IMR-90 (cell line): ENCODE data around the gene DDN. TPM values are rescaled to one million over a fixed set of nuclear protein-coding genes. Genes with fewer than 3 reads are reported as not detected.

Experiments
- ATAC-seq: fragments of 200-7000 bp; cut with Tn5 transposase; 2 replicates; pipeline ENCODE4 v1.9.1; 2020; ENCODE audit warnings: low read depth, mild to moderate bottlenecking, moderate library complexity
- BruUV-seq: library from RNA; stranded (reverse); fragments of 400-500 nt; replicated peaks from 2 replicates; lab custom pipeline; 2021; lab: Mats Ljungman, UMichigan
- CTCF ChIA-PET: fragments of 300-600 bp; formaldehyde crosslinking; extraction: SDS; loops from one replicate; lab custom pipeline; 2021; ENCODE audit warnings: antibody characterized with exemption; lab: Yijun Ruan, JAX
- POLR2A ChIA-PET: fragments of 300-600 bp; sonication (Branson Sonifier 250); formaldehyde crosslinking; loops from one replicate; lab custom pipeline; 2022; ENCODE audit warnings: antibody characterized with exemption; ENCODE audit not compliant: unreplicated experiment; lab: Charles Lee
- DNase-seq: peaks from one replicate; pipeline ENCODE4 v3.0.0; 2013
- H2AFZ ChIP-seq: replicated peaks from 2 replicates; pipeline ENCODE3; 2013; ENCODE audit warnings: low read length, mild to moderate bottlenecking; ENCODE audit not compliant: poor library complexity
- H2AK5ac ChIP-seq: 2 replicates; pipeline ENCODE4 v1.6.1; 2013; ENCODE audit warnings: low read depth, low read length, inconsistent platforms
- H2AK9ac ChIP-seq: replicated peaks from 2 replicates; pipeline ENCODE3; 2013; ENCODE audit warnings: mild to moderate bottlenecking, low read depth, low read length, moderate library complexity; ENCODE audit not compliant: poor library complexity
- H2BK120ac ChIP-seq: 2 replicates; pipeline ENCODE4 v1.6.1; 2013; ENCODE audit warnings: low read depth, low read length, inconsistent platforms
- H2BK15ac ChIP-seq: 3 replicates; pipeline ENCODE4 v1.6.1; 2013; ENCODE audit warnings: low read depth, low read length, inconsistent platforms
- H2BK20ac ChIP-seq: 2 replicates; pipeline ENCODE4 v1.6.1; 2013; ENCODE audit warnings: low read depth, mild to moderate bottlenecking, inconsistent platforms, low read length, moderate library complexity
- H2BK5ac ChIP-seq: 2 replicates; pipeline ENCODE4 v1.6.1; 2013; ENCODE audit warnings: mild to moderate bottlenecking, low read depth, low read length, inconsistent platforms; ENCODE audit not compliant: poor library complexity, severe bottlenecking
- H3K14ac ChIP-seq: replicated peaks from 2 replicates; pipeline ENCODE4 v1.6.1; 2013; ENCODE audit warnings: low read depth, low read length, inconsistent platforms
- H3K18ac ChIP-seq: 2 replicates; pipeline ENCODE4 v1.6.1; 2013; ENCODE audit warnings: low read depth, low read length, control low read depth
- H3K23ac ChIP-seq: 2 replicates; pipeline ENCODE4 v1.6.1; 2013; ENCODE audit warnings: low read depth, low read length, inconsistent platforms
- H3K27ac ChIP-seq: 2 replicates; pipeline ENCODE4 v1.5.1; 2013; ENCODE audit warnings: mild to moderate bottlenecking, control low read depth, low read length; ENCODE audit not compliant: insufficient read depth
- H3K27me3 ChIP-seq: 2 replicates; pipeline ENCODE4 v1.6.1; 2013; ENCODE audit warnings: low read length; ENCODE audit not compliant: control insufficient read depth, insufficient read depth
- H3K36me3 ChIP-seq: 2 replicates; pipeline ENCODE4 v1.6.1; 2013; ENCODE audit warnings: low read length, mixed read lengths; ENCODE audit not compliant: control insufficient read depth, insufficient read depth
- H3K4ac ChIP-seq: 2 replicates; pipeline ENCODE4 v1.6.1; 2013; ENCODE audit warnings: low read depth, low read length, inconsistent platforms
- H3K4me1 ChIP-seq: 2 replicates; pipeline ENCODE4 v1.6.1; 2013; ENCODE audit warnings: low read length, mixed read lengths; ENCODE audit not compliant: control insufficient read depth, insufficient read depth
- H3K4me2 ChIP-seq: 2 replicates; pipeline ENCODE4 v1.6.1; 2013; ENCODE audit warnings: low read depth, mild to moderate bottlenecking, control low read depth, low read length, moderate library complexity
- H3K4me3 ChIP-seq: 2 replicates; pipeline ENCODE4 v1.5.1; 2013; ENCODE audit warnings: low read depth, mild to moderate bottlenecking, control low read depth, low read length, moderate library complexity; ENCODE audit not compliant: insufficient read depth
- H3K56ac ChIP-seq: 2 replicates; pipeline ENCODE4 v1.6.1; 2013; ENCODE audit warnings: low read length, inconsistent platforms; ENCODE audit not compliant: insufficient read depth; ENCODE audit errors: extremely low read depth
- H3K79me1 ChIP-seq, 2 experiments: 2 replicates each; pipeline ENCODE4 v1.6.1; 2013; ENCODE audit warnings: low read length in 2 of 2, inconsistent platforms in 1 of 2, low read depth in 1 of 2
- H3K9ac ChIP-seq: 2 replicates; pipeline ENCODE4 v1.6.1; 2013; ENCODE audit warnings: low read depth, low read length, control low read depth
- H3K9me1 ChIP-seq: 2 replicates; pipeline ENCODE4 v1.6.1; 2013; ENCODE audit warnings: low read length, inconsistent platforms; ENCODE audit not compliant: insufficient read depth
- H3K9me3 ChIP-seq: 2 replicates; pipeline ENCODE4 v1.6.1; 2013; ENCODE audit warnings: low read length; ENCODE audit not compliant: control insufficient read depth, insufficient read depth
- H4K20me1 ChIP-seq: 2 replicates; pipeline ENCODE4 v1.6.1; 2013; ENCODE audit warnings: low read length, inconsistent platforms; ENCODE audit not compliant: insufficient read depth
- H4K5ac ChIP-seq: 2 replicates; pipeline ENCODE4 v1.6.1; 2013; ENCODE audit warnings: mild to moderate bottlenecking, low read depth, low read length, control low read depth
- H4K8ac ChIP-seq, 2 experiments: 2 replicates each; pipeline ENCODE4 v1.6.1; 2013; ENCODE audit warnings: low read depth in 2 of 2, low read length in 2 of 2, control low read depth in 1 of 2, inconsistent platforms in 1 of 2
- H4K91ac ChIP-seq: 2 replicates; pipeline ENCODE4 v1.6.1; 2013; ENCODE audit warnings: low read depth, low read length, inconsistent platforms; ENCODE audit not compliant: insufficient read depth
- FOS ChIP-seq: fragments of 150-350 bp; IDR thresholded peaks from 2 replicates; pipeline ENCODE4 v1.6.1; 2016; ENCODE audit warnings: low read depth, low read length
- RAD21 ChIP-seq: IDR thresholded peaks from 2 replicates; pipeline ENCODE4 v1.6.1; 2012; ENCODE audit warnings: low read length, improper control_type of control experiment
- WGBS, 2 experiments: methylation state at CpG; one replicate each; pipeline versions ENCODE4 v1.1.5 to v1.1.7; 2013; ENCODE audit warnings: missing lambda C conversion rate in 2 of 2; ENCODE audit not compliant: insufficient read length in 1 of 2; ENCODE audit errors: extremely low coverage in 2 of 2; 5-methylcytosine and 5-hydroxymethylcytosine counted together
- dilution Hi-C: fragments of 300-500 bp; cut with HindIII; formaldehyde crosslinking; loops from one replicate; pipeline ENCODE4 v1.14.3; 2018; ENCODE audit warnings: low sequenced_read_pairs; ENCODE audit not compliant: unreplicated experiment
- in situ Hi-C: fragments of 300-500 bp; cut with MboI; formaldehyde crosslinking; loops from 3 replicates; pipeline ENCODE4 v1.14.3; 2019; ENCODE audit warnings: low sequenced_read_pairs, inconsistent platforms, mixed read lengths
- intact Hi-C: fragments of 100-400 bp; cut with micrococcal nuclease; formaldehyde crosslinking; loops from 2 replicates; pipeline ENCODE4 v1.10.0; 2022
- polyA plus RNA-seq, 3 experiments: library from polyadenylated mRNA; depleted of rRNA; stranded (reverse); fragments of >200 nt; gene quantifications; 2 replicates each; pipeline ENCODE4 v1.2.3, GENCODE V29; 2012; ENCODE audit warnings: low replicate concordance in 1 of 3
- total RNA-seq: library from RNA; depleted of rRNA; stranded (reverse); fragments of >200 nt; gene quantifications from 2 replicates; pipeline ENCODE4 v1.2.3, GENCODE V29; 2012

Gene DDN
- total and polyA plus RNA-seq, 2 of the 4 experiments (the other 2 are of a cell fraction): 0.18 to 0.21 TPM

DNA sequence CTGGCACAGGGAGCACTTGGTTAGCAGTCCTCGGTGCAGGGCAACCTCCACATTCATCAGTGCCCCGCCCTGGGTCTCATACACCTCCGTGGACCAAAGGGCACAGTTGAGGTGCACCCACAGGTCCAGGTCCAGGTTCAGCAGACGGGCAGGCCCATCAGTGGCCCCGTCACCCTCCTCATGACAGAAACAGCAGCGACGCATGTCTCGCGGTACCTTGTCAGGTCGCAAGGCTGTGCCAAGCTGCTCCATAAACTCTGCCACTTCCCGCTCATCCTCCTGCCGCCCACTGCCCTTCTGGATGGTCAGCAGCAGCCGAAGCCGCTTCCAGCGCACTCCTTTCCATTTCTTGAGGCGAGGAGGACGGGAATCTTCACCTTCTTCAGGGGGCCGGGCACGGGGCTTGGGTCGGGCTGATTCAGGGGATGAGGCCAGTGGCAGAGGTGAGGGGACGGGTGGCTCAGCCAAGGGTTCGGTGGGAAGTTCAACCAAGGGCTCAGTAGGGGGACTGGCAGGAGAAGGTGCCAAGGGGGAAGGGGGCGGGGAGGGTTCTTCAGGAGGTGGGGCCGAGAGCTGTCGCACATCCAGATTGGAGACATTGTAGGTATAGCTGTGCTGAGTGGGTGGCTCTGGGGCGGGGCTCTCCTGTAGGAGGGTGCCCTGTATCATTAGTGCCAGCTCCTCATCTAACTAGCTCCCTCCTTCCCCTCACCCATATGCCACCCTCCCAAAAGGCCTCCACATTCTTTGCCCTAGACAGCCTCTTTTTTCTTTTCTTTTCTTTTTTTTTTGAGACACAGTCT is 27.7 kb upstream of the DDN start:
- CTCF ChIA-PET: no interaction called here
- Histone ChIP-seq H2BK120ac (no peak overlapping the region), H3K4me3 (no peak overlapping the region), H3K56ac (no peak overlapping the region), H3K9me1 (no peaks in the 10 kb centered on the region), H3K4ac (no peak overlapping the region), H4K20me1 (peaks cover 16% of the 10 kb centered on the region), H3K23ac (no peak overlapping the region), H2AFZ (no peak overlapping the region), H3K36me3 (peaks cover 84% of the 10 kb centered on the region), H2BK5ac (no peak overlapping the region), H3K9me3 (no peaks in the 10 kb centered on the region), H3K4me1 (no peaks in the 10 kb centered on the region), H2AK5ac (no peak overlapping the region), H3K79me1 (peaks cover 24 to 64% of the 10 kb centered on the region in 2 experiments), H3K9ac (no peak overlapping the region), H4K91ac (no peak overlapping the region), H3K14ac (no peak overlapping the region), H3K27me3 (no peaks in the 10 kb centered on the region), H2BK15ac (no peak overlapping the region), H4K5ac (no peak overlapping the region), H2BK20ac (no peak overlapping the region), H2AK9ac (no peak overlapping the region), H4K8ac (no peak overlapping the region), H3K4me2 (no peak overlapping the region), H3K18ac (no peak overlapping the region), H3K27ac (no peak overlapping the region)
- TF ChIP-seq RAD21: no peak
- TF ChIP-seq FOS: no peak
- intact Hi-C loops: no loop called here
- WGBS, 2 experiments: 97% methylated on average over 19 of the region's 26 CpGs; no CpG with 5 or more reads in 1 of the 2 experiments
- BruUV-seq: TSS peak; percentile 60
- POLR2A ChIA-PET: no interaction called here
- ATAC-seq (no peak), DNase-seq (no peak)
- in situ Hi-C loops: no loop called here
- dilution Hi-C loops: no loop called here
